IPS DF 4.7 (cell line): ENCODE data around the gene PAQR4.
"Not testable (repeated sequence)": the region's sequence is repeated elsewhere in the genome, so short reads cannot be mapped to it uniquely, and the experiment has no call there.

Experiments used
- DNase-seq: peaks from one replicate; pipeline ENCODE4 v3.0.0-alpha.2; 2013; ENCODE audit warnings: low spot score; ENCODE audit errors: extremely low read depth

Gene PAQR4

GRCh38 chr16:2943716-2944115, 25.4 kb upstream of the PAQR4 start:
- DNase-seq, result not testable (repeated sequence)

GRCh38 chr16:2946649-2947048, 22.5 kb upstream of the PAQR4 start:
- no peak for DNase-seq

DNA sequence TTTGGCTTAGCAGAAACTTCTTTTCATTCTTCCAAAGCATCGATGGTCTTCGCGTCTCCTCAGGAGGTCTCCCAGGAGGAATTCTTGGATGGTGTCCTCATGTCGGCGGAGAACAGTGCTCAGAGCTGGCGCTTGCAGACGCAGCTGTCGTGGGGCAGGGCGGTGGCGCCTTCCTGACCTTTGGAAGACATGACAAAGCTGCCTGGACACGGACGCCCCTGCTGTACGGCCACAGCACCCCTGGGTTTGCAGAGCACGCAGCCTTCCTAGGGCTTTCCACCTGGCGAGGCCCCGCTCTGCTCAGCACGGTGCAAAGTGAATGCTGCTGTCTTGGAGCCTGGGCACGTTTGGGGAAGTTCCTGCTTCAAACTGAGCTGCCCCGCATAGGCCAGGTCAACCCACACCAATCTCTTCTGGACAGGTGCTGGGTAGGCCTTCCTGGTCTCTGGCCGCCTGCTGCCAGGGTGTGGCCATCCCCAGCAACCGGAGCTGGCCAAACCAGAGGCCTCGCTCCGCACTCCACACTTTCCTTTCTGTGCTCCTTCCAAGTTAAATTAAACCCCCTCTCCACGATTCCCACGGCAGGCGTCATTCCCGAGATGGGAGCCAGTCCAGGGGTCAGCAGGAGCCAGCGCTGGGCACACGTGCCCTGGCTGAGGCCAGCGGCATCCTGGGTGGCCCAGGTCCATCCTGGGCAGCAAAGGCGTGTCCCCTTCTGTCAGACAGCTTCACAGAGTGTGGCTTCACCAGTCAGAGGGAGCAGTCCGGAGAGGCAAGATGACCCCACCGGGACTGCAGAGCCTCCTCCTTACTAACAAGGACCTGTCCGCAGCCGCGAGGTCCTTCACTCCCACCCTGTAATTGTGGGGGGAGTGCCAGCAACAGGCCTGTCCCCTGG, 20.1 kb upstream of the PAQR4 start:
- no peak for DNase-seq

- DNase-seq, result no peak
These were observed 19.3 kb upstream of the PAQR4 start for GRCh38 chr16:2949705-2950352.

GRCh38 chr16:2950353-2950724, 18.8 kb upstream of the PAQR4 start:
- no peak for DNase-seq

GRCh38 chr16:2950773-2951172, 18.4 kb upstream of the PAQR4 start:
- no peak for DNase-seq

GRCh38 chr16:2952679-2953078, 16.5 kb upstream of the PAQR4 start:
- no peak for DNase-seq

DNA sequence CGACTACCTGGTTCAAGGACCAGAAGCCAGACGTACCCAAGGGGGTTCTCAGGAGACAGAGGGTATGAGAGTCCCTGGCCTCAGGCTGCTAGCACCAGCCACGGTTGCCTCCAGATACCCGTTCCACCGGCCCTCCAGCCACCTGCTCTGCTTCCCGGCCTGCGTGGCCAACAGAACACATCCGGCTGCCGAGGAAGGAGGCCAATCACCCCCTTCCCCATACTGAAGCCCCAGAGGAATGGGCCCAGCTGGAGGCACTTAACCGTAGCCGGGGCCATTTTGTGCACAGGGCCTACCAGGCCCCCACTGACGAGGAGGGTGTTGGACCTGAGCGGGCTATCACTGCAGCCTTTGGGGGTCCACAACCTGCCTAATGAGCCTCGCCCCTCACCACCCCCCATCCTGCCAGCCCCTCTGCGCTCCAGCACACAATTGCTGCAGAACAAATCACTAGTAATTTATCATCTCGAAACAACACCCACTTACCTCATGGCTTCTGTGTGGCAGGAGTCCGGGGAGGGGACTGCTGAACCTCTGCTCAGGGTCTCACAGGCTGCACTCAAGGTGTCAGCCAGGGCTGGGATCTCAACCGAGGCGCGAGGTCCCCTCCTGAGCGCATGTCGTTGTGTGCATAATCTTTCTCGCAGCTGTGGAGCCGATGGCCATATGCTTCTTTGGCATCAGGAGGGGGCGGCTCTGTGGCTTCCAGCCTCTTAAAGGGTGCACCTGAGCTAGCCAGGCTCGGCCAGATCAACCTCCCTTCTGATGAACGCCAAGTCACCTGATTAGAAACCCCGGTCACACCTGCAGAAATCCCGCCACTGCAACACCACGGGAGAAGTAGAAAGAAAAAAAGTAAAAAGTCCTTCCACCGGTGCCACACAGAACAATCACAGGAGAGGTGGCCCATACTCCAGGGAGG, 15.2 kb upstream of the PAQR4 start:
- no peak for DNase-seq

- DNase-seq, result no peak
These were observed 14.3 kb upstream of the PAQR4 start for GRCh38 chr16:2954656-2955381.

- no peak for DNase-seq
These were observed 13.7 kb upstream of the PAQR4 start for GRCh38 chr16:2955438-2955778.

DNA sequence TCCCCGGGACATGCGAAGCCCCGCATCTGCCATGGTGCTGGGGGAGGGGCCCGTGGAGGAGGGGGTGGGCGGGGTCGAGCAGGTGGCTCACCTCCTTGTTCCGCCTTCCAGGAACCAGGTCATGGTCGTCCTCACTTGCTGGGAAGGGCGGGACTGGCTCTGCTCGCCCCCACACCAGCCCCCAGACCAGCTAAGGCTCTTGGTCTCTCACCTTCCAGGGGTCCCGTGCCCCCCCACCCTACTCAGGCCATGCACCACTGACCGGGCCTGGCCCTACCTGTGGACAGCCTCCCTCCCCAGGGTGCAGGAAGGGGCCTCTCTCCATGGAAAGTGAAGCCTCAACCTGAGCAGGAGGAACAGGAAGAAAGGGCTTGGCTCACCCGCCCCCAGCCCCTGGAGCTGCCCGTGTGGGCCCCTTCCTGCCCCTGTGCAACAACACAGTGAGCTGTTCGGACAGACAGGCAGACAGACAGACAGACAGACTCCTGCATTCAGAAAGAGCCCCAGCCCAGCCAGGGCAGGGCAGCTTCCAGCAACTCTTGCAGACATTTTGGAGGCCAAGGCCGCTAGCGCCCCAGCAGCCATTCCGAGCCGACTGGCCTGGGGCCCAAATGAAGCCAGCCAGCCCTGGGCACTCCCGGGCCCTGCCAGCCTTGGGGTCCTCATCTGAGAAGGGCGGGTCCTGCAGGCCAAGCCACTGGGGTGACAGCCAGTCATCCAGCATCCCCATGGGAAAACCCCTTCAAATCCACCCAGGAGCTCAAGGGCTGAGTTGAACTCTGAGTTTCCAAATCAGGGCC, 13.2 kb upstream of the PAQR4 start:
- no peak for DNase-seq

DNA sequence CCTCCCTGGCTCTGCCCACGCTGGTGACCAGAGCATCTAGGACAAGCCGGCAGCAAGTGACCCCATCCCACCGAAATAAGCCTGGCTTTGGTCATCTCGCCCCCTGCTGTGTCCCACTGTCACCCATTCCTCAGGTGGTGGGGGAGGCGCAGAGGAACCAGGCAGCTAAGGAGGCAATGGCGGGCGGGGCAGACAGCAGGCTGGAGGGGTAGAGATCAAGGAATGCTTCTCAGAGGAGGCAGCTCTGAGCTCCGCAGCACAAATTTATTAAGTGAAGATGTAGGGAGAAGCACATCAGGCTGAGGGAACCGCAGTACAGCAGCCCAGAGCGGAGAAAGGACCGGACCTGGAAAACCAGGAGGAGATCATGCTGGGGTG, 12.6 kb upstream of the PAQR4 start:
- DNase-seq, result no peak

GRCh38 chr16:2959206-2959605, 9.9 kb upstream of the PAQR4 start:
- DNase-seq, result no peak

DNA sequence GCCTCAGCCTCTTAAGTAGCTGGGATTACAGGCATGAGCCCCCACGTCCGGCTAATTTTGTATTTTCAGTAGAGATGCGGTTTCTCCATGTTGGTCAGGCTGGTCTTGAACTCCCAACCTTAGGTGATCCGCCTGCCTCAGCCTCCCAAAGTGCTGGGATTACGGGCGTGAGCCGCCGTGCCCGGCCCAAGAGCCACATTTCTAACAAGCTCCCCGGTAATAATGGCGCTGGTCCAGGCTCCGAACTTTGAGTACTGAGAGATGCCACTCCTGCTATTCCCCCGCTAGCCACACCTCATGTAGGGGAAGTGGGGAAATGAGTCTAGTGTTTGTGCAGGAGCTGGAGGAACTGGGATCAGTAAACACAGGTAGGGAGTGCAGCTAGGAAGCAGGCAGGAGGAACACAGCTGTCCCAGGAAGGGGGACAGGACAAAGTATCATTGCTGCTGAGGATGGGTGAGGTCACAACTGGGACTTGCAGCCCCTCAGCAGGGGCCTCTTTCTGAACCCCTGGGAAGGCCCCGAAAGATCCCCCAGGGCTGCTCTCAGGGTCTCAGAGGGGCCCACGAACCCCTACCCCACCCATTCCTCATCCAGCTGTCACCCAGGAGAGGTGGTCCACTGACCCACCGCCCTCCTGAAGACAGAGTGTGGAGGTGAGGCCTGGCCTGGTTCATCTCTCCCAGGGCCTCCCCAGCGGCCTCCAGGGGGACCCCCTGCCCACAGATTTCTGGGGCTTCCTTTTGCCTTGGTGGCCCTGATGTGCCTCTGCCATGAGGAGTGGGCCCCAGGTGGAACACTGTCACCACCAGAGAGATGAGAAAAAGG, 8.8 kb upstream of the PAQR4 start:
- no peak for DNase-seq

- DNase-seq, result no peak
These were observed 6.6 kb upstream of the PAQR4 start for GRCh38 chr16:2962334-2963073.

- DNase-seq, result no peak
These were observed 6.0 kb upstream of the PAQR4 start for GRCh38 chr16:2963074-2963722.

- DNase-seq, result no peak
These were observed 5.2 kb upstream of the PAQR4 start, which contains the start of gene KREMEN2 for GRCh38 chr16:2963723-2964474. Gene KREMEN2 (plus strand): TSS chr16:2964275. CDS start chr16:2964521, 246 bp downstream.
